Peyer's patch (tissue), 4 donors: ENCODE data around the gene CAV1. TPM values are rescaled to one million over a fixed set of nuclear protein-coding genes. Genes with fewer than 3 reads are reported as not detected.

Experiments
- DNase-seq, 3 donors: peaks; one replicate each; pipeline ENCODE4 v3.0.0-alpha.2; 2017 to 2019
- H3K27ac ChIP-seq, 4 donors: fragments of 200-600 bp; sonication (generic); one replicate each; pipeline ENCODE4 v1.5.1; 2016 to 2019
- H3K27me3 ChIP-seq, 2 donors: fragments of 200-600 bp; sonication (generic); one replicate each; pipeline ENCODE4 v1.5.1; 2019
- H3K36me3 ChIP-seq, 3 donors: fragments of 200-600 bp; sonication (generic); one replicate each; pipeline ENCODE4 v1.5.1; 2016 to 2019
- H3K4me1 ChIP-seq, 4 donors: fragments of 200-600 bp; sonication (generic); one replicate each; pipeline ENCODE4 v1.5.1; 2016 to 2019
- H3K4me3 ChIP-seq, 4 donors: fragments of 200-600 bp; sonication (generic); 1 replicate in 3 of 4; 2 replicates in 1 of 4; pipeline ENCODE4 v1.5.1; 2016 to 2019; ENCODE audit warnings: mild to moderate bottlenecking in 1 of 4
- H3K9me3 ChIP-seq, 4 donors: fragments of 200-600 bp; sonication (generic); one replicate each; pipeline ENCODE4 v1.5.1; 2016 to 2019; ENCODE audit warnings: mild to moderate bottlenecking in 1 of 4
- POLR2A ChIP-seq, 2 donors: fragments of 450-650 bp; IDR thresholded peaks; one replicate each; pipeline ENCODE4 v1.5.1; 2017; ENCODE audit warnings: antibody characterized with exemption in 2 of 2, mild to moderate bottlenecking in 2 of 2, moderate library complexity in 2 of 2
- small RNA-seq, 2 donors: library from RNA; depleted of rRNA; stranded (forward); fragments of <200 nt; gene quantifications; one replicate each; pipeline ENCODE3, GENCODE V24; 2016
- total RNA-seq, 4 donors: library from RNA; depleted of rRNA; stranded (reverse); fragments of >200 nt; gene quantifications; one replicate each; pipeline ENCODE4 v1.1.0, GENCODE V29; 2016
- TF ChIP-seq, protein P1 (sequence below), 6 experiments: fragments of 450-650 bp in 4 of 6; fragments of 200-600 bp in 2 of 6; sonication (generic) in 1 of 6; IDR thresholded peaks; one replicate each; pipeline ENCODE4 v1.5.1; 2017 to 2019; ENCODE audit warnings: antibody characterized with exemption in 6 of 6, mild to moderate bottlenecking in 3 of 6, moderate library complexity in 1 of 6

Gene CAV1
- total RNA-seq, 4 donors from 2014 or later: 17.7 to 42.6 (median 27.6) TPM

DNA sequence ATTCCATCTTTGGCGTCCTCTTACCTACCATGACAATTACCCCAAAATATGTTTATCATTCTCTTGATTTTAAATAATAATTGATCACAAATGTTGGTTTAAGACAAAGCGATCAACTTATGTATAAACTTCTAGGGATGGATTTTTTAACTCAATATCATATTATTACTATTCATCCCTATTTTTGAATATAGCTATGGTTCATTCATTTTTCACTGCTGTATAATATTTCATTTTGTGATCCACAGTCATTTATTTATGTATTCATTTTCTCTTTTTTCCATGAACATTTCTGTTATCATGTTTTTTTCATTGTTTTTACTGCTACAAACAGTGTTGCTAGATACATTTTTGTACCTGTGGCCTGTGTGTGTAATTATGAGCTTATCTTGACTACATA, 85.9 kb downstream of the CAV1 start:
- TF ChIP-seq, protein P1, sequence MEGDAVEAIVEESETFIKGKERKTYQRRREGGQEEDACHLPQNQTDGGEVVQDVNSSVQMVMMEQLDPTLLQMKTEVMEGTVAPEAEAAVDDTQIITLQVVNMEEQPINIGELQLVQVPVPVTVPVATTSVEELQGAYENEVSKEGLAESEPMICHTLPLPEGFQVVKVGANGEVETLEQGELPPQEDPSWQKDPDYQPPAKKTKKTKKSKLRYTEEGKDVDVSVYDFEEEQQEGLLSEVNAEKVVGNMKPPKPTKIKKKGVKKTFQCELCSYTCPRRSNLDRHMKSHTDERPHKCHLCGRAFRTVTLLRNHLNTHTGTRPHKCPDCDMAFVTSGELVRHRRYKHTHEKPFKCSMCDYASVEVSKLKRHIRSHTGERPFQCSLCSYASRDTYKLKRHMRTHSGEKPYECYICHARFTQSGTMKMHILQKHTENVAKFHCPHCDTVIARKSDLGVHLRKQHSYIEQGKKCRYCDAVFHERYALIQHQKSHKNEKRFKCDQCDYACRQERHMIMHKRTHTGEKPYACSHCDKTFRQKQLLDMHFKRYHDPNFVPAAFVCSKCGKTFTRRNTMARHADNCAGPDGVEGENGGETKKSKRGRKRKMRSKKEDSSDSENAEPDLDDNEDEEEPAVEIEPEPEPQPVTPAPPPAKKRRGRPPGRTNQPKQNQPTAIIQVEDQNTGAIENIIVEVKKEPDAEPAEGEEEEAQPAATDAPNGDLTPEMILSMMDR (IDR thresholded peaks at IDR 0.05): no peak
- no peak for TF ChIP-seq POLR2A (IDR thresholded peaks at IDR 0.05)
- H3K4me3 ChIP-seq: no peak overlapping the region
- no peak for DNase-seq

More for the DNA sequence above, 85.9 kb downstream of the CAV1 start:
- H3K9me3 ChIP-seq: no peaks in the 10 kb centered on the region
- no peak overlapping the region for H3K27ac ChIP-seq
- no peaks in the 10 kb centered on the region for H3K27me3 ChIP-seq
- H3K4me1 ChIP-seq: peaks cover 0 to 4% (median 0%) of the 10 kb centered on the region in 4 donors
- no peaks in the 10 kb centered on the region for H3K36me3 ChIP-seq

Small RNA genes within 50 kb of the gene (small RNA-seq; reads per million reads assigned to genes)
- gene AC006159.2: 0 reads per million in 2 donors

Other genes starting within 250 kb of the CAV1 start
- gene CAV2, start 25.3 kb upstream of the CAV1 start, total RNA-seq: 10 to 100 TPM; 11.8 to 13.9 (median 12.6) TPM
- 10 to 100 TPM in 3 of 4 donors, 1 to 10 TPM in 1; 2.5 to 34.0 (median 23.6) TPM for gene MET, start 147.2 kb downstream of the CAV1 start, total RNA-seq